ENCODE data around the gene OR4C16.

OR4C16 gene

GRCh38 chr11:55571828-55572227 is at the start of gene OR4C16:
OR4C16 (plus strand) TSS chr11:55572128; CDS start chr11:55572128, 0 bp downstream.
- DNase-seq (ENCODE audit: extremely low spot score, insufficient read length, low read depth) (no peak), FAIRE-seq (no peak)

- no peak for DNase-seq (ENCODE audit: extremely low spot score, insufficient read length, low read depth)
- FAIRE-seq, result no peak
Measured at GRCh38 chr11:55554169-55554568, 17.8 kb upstream of the OR4C16 start, which contains the start of gene OR4C15. OR4C15 (plus strand) TSS chr11:55554469; CDS start chr11:55554469, 0 bp downstream.

GRCh38 chr11:55572548-55572947 is 620 bp downstream of the OR4C16 start:
- FAIRE-seq, result no peak

GRCh38 chr11:55607545-55607944 is 35.6 kb downstream of the OR4C16 start, which contains the start of gene OR4C11:
OR4C11 (minus strand) TSS chr11:55607645; CDS start chr11:55604373, 3,272 bp downstream.
- FAIRE-seq, result no peak
- DNase-seq (ENCODE audit: extremely low spot score, insufficient read length, low read depth), result no peak

More at GRCh38 chr11:55572548-55572947, 620 bp downstream of the OR4C16 start:
- DNase-seq (ENCODE audit: extremely low spot score, insufficient read length, low read depth), result no peak

Data from GM18507 (cell line).